ENCODE measurements around the gene RBM17.
"Not testable (repeated sequence)": the region's sequence is repeated elsewhere in the genome, so short reads cannot be mapped to it uniquely, and the experiment has no call there.

RBM17 gene

DNA sequence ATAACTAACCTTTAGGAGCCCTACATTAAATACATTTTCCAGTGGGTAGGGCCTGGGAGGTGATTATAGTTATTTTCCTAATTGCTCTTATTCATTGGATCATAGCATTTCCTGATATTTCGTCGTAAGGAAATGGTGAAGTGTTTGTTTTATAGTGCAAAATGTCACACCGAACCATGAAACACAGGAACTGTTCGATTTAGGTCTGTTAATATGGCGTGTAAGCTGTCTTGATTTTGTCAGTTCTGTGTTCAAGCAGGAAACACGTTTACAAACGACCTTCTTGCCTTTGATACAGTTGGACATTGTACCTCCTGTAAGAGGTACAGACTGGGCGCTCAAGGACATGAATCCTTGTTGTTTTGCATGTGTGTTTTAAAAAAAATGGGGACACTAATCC is 14.8 kb downstream of the RBM17 start:
- ChIA-PET CTCF (interaction anchor here (1.5 kb wide), 1 partner anchor 17 kb away, joined by 4 read pairs; no protein-coding TSS in a partner anchor), POLR2A (no interaction called here)
- DNase-seq (ENCODE audit: extremely low spot score), result no peak
- TF ChIP-seq, protein P1, sequence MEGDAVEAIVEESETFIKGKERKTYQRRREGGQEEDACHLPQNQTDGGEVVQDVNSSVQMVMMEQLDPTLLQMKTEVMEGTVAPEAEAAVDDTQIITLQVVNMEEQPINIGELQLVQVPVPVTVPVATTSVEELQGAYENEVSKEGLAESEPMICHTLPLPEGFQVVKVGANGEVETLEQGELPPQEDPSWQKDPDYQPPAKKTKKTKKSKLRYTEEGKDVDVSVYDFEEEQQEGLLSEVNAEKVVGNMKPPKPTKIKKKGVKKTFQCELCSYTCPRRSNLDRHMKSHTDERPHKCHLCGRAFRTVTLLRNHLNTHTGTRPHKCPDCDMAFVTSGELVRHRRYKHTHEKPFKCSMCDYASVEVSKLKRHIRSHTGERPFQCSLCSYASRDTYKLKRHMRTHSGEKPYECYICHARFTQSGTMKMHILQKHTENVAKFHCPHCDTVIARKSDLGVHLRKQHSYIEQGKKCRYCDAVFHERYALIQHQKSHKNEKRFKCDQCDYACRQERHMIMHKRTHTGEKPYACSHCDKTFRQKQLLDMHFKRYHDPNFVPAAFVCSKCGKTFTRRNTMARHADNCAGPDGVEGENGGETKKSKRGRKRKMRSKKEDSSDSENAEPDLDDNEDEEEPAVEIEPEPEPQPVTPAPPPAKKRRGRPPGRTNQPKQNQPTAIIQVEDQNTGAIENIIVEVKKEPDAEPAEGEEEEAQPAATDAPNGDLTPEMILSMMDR (IDR thresholded peaks at IDR 0.05; ENCODE audit: control extremely low read depth, extremely low read depth, low read depth, missing control alignments), result no peak

DNA sequence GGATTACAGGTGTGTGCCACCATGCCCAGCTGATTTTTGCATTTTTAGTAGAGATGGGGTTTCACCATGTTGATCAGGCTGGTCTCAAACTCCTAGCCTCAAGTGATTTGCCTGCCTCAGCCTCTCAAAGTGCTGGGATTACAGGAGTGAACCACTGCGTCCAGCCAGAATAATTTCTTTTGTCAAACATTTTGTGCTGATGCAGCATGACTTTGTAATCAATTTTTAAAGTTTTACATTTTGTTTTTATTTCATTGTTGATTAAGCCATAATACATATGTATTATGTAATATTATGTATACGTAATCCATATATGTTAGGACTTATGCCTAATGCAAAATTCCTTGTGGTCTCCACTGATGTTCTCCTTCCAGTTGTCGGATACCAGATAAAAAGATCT is 18.8 kb downstream of the RBM17 start:
- DNase-seq (ENCODE audit: extremely low spot score), result not testable (repeated sequence)
- ChIA-PET CTCF (interaction anchor here (1.2 to 10.1 kb wide), 6 partner anchors 12 to 302 kb away, joined by 3 to 113 read pairs (median 8); no protein-coding TSS in a partner anchor), POLR2A (interaction anchor here (1.4 kb wide), 1 partner anchor 95 kb away, joined by 3 read pairs; the partner anchor contains the start of gene PFKFB3)

DNA sequence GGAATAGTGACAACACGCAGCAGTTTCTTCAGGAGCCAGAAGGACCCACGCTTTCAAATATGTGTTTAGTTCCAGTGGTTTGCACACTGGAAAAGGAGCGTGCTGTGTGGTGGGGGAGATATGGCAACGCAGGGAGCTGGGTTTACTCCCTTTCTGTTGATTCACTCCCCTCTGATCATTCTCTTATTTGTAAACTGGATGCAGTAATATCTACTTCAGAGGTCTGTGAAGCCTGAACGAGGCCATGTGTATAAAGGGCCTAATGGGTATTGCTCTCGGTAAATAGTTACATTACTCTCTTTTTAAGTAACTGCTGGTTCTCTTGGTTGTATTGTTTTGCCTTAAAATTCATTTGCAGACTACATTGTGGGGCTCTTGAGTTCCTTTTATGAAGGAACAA is 19.2 kb downstream of the RBM17 start:
- ChIA-PET CTCF (interaction anchor here (0.6 to 10.1 kb wide), 11 partner anchors 11 to 302 kb away, joined by 3 to 113 read pairs (median 5); partner anchors contain the start of gene PFKFB3), POLR2A (interaction anchor here (1.4 kb wide), 1 partner anchor 94 kb away, joined by 3 read pairs; the partner anchor contains the start of gene PFKFB3)
- DNase-seq (ENCODE audit: extremely low spot score), result no peak
- TF ChIP-seq, protein P1 (IDR thresholded peaks at IDR 0.05; ENCODE audit: control extremely low read depth, extremely low read depth, low read depth, missing control alignments), result no peak

DNA sequence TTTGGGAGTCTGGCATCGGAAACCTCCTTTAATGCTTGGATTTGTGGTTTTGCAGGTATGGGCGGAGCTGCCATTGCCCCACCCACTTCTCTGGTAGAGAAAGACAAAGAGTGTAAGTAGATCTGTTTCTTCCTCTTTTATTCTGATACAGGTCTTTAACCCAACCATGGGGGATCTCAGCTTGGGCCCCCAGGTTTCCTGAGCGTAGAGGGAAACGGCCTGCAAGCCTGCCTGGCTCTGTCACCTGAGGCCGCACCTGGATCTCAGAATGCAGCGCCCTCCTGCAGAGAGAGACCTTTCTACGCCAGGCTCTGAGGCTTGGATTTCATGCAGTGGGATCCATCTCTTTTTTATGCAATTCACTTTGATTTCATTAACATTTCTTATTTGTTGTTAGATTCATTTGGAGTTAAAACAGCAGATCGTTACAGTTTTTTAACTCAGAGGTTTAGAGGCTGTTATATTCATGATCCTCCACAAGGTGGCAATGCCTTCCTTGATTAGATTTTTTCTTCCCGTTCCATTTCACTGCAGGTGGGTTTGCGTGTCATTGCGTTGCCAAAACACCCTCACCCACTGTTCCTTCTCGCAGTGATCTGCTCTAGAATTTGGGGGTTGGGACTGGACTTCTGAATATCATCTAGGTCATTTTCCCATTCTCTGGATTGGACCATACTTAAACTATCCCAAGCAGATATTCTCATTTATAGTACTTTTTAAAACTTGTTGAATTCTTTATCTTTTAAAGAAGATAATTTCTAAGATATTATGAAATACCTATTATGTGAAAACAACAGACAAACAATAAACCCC is 20.0 kb downstream of the RBM17 start:
- CTCF ChIA-PET, result interaction anchor here (0.6 to 10.1 kb wide), 12 partner anchors 11 to 301 kb away, joined by 3 to 113 read pairs (median 6); partner anchors contain the start of gene PFKFB3
- TF ChIP-seq, protein P1 (IDR thresholded peaks at IDR 0.05; ENCODE audit: control extremely low read depth, extremely low read depth, low read depth, missing control alignments), result peak; percentile 52
- POLR2A ChIA-PET, result no interaction called here
- DNase-seq (ENCODE audit: extremely low spot score), result peak; percentile 58

DNA sequence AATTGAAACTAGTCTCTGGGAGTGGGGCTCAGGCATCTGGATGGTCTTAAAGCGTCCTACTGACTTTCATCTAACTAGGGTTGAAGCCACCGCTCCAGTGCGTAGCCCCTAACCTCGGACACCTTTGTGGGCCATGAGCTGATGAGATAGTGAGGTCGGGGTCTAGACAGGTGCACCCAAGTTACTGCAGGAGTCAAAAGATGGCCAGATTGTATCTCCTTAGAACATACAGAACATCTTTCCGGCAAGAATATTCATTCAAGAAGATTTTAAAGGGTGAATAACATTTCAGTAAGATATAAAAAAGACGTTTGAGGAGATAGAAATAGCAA is 20.6 kb downstream of the RBM17 start:
- POLR2A ChIA-PET, result no interaction called here
- DNase-seq (ENCODE audit: extremely low spot score), result no peak
- CTCF ChIA-PET, result interaction anchor here (0.6 to 10.1 kb wide), 7 partner anchors 16 to 299 kb away, joined by 4 to 113 read pairs (median 9); partner anchors contain the start of gene PFKFB3
- TF ChIP-seq, protein P1 (IDR thresholded peaks at IDR 0.05; ENCODE audit: control extremely low read depth, extremely low read depth, low read depth, missing control alignments), result no peak

DNA sequence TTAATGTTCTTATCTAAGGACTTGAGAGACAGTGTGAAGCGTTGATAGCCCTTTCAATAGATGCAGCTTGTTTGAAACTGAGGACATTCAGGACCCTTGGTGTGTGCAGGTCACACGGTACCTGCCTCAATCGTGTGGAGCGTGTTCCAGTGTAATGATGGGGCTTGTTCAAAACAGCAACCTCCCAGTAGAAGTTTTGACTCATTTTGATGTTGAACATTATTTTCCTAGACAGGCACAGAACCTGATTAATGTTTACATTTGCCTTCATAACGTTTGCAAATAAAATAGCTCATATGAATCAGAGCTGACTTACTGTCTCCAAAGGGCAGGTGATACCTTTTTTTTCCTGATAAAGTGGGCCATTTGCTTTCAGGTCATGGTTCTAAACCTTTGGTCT is 21.3 kb downstream of the RBM17 start:
- TF ChIP-seq, protein P1 (IDR thresholded peaks at IDR 0.05; ENCODE audit: control extremely low read depth, extremely low read depth, low read depth, missing control alignments), result no peak
- DNase-seq (ENCODE audit: extremely low spot score), result no peak
- CTCF ChIA-PET, result interaction anchor here (1.1 to 10.1 kb wide), 9 partner anchors 15 to 299 kb away, joined by 4 to 113 read pairs (median 9); partner anchors contain the start of gene PFKFB3
- POLR2A ChIA-PET, result no interaction called here

DNA sequence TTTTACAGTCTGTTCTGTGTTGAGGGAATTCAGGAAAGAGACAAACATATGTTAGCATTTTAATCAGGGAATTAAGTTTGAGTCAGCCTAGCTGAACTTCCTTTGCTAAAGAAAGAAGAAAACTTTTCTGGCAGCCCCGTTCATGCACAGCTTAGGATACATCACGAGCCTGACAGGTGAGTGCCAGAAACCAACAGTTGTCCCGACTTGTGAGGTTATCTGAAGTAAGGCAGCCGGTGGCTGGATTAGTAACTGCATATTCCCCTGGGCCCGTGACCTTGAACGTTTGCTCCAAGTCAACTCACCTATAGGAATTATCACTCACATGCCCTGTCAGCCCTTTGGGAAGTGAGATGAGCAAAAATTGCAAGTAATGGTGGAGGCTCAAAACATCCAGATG is 24.1 kb downstream of the RBM17 start:
- TF ChIP-seq, protein P1 (IDR thresholded peaks at IDR 0.05; ENCODE audit: control extremely low read depth, extremely low read depth, low read depth, missing control alignments), result no peak
- DNase-seq (ENCODE audit: extremely low spot score), result no peak
- ChIA-PET POLR2A (no interaction called here), CTCF (interaction anchor here (1.0 to 10.1 kb wide), 3 partner anchors 23 to 289 kb away, joined by 3 to 113 read pairs (median 4); no protein-coding TSS in a partner anchor)
